ENCODE results near the gene EML1. TPM values are rescaled to one million over a fixed set of nuclear protein-coding genes. Genes with fewer than 3 reads are reported as not detected.

EML1 gene
- total RNA-seq, 1 donor from 2014 or later, result 46.9 TPM

DNA sequence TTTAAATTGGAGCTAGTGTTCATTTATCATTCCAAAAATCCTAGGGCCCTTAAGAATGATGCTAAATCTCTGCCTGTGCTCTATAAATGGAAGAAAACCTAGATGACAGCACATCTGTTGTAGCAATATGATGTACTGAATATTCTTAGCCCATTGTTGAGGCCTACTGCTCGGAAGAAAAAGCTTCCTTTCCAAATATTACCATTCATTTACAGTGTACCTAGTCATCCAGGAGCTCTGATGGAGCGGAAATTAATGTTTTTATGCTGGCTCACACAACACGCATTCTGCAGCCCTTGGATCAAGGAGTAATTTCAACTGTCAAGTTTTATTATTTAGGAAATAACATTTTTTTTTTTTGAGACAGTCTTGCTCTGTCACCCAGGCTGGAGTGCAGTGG, 77.4 kb downstream of the EML1 start:
- no peak for DNase-seq (ENCODE audit: low spot score)

DNA sequence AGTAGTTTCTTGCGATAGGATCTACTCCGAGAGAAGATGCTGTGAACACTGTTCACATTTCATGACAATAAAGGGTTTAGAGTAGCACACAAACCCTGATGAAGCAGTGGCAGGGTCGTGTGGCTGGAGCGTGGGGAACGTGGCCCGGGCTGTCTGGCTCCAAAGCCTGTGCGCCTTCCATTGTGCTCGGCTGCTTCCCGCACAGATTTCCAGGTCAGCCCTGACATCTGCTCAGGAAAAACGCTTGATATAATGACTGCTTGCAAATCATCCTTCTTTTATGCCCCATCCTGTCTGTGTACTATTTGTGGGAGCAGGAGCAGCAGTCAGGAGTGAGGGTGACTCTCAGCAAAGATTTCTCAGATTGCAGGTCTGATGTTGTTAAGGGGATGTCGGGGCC, 78.6 kb downstream of the EML1 start:
- DNase-seq (ENCODE audit: low spot score), result no peak

DNA sequence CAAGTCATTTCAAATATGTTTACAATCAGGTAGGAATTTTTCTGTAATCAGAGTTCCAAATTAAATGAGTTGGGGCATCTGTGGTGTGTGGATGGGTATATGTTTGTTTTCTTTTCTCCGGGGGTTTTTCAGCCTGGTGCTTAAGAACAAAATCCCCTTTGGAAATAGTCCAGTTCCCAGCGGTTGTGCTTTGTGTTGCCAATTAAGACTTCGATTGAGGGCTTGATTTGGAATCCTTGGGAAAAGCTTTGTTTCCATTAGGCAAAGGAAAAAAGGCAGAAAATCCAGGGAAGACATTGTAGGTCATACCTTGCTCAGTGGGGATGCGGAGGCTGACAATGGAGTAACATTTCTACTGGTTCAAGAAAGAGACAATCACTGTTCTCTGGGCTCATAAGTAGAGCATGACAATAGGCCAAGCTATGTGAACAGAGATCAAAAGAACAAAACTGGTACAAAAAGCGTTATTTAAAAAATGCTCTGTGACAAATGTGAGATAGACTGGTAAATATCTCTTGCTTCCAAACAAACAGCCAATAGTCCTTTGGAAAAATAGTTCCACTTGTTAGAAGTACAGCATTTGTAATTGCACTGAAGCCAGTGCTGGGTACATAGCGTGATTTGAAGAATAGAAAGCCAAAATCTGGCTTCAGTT, 79.7 kb downstream of the EML1 start:
- DNase-seq (ENCODE audit: low spot score), result no peak

DNA sequence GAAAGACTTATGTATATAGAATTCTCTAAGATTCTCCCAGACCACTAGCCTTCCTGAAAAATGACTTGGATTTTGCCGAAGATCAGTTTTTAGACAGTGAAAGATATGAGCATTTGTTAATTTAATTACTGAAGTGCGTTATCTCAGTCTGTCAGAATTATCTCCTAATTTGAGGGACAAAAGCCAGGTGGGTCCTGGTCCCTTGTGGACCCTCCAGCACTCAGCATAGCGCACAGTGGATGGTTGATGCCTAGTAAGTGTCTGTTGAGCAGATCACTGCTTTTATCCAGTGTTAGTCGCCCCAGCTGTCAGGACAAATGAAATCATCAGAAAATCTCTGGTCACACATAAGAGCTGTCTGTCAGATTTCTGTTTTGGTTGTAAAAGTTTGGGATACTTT, 80.4 kb downstream of the EML1 start:
- DNase-seq (ENCODE audit: low spot score), result no peak

DNA sequence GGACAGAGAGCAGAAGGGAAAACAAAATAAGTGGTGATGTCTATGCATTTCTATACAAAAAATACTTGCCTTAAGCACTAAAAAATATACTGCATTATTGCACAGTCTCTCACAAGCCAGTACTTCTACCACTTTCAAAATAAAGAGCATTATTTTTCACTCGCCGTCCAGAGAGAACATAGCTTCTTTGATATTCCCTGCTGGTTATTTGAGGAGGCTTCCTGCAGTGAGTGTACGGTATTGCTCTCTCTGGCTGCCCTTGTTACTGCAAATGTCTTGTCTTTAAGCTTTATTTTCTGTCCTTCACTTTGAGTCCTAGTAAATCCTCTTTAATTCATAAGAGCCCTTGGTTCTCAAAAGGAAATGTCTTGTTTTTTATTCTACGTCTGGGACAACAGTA, 81.1 kb downstream of the EML1 start:
- peak; percentile 38 for DNase-seq (ENCODE audit: low spot score)

DNA sequence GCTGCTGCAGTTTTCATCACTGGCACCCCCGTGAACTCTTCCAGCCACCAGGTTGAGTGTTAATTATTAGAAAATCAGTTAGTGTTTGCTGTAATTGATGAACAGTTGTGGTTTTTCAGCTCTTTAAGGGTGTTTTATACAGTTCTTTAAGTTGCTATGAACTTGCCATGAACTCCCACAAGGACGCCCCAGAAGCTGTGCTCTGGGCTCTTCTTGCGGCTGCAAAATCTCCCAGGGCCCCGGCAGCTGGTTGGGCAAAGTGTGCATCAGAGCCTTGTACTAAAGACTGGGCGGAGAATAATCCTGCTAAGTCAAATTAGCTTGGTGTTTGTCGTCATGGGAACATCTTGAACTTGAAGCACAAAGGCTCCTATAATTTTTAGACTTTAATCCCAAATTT, 82.2 kb downstream of the EML1 start:
- DNase-seq (ENCODE audit: low spot score), result peak; percentile 83

DNA sequence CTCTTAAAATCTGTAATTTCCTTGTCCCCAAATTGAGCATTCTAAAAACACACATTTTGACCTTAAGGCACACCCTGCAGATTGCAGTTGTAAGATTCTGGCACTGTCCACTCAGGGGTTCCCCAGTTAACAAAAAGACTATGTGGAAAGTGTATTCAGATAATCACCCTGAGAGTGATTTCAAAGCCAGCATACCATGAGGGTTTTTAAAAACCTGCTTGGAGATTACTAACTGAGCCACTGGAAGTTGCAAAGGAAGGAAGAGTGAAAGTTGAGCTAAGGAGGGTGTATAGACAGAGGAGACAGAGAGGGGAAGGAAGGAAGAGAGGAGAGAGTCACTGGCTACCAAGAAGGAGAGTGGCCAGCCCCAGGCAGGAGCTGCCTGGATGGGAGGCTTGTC, 82.6 kb downstream of the EML1 start:
- peak; percentile 75 for DNase-seq (ENCODE audit: low spot score)

DNA sequence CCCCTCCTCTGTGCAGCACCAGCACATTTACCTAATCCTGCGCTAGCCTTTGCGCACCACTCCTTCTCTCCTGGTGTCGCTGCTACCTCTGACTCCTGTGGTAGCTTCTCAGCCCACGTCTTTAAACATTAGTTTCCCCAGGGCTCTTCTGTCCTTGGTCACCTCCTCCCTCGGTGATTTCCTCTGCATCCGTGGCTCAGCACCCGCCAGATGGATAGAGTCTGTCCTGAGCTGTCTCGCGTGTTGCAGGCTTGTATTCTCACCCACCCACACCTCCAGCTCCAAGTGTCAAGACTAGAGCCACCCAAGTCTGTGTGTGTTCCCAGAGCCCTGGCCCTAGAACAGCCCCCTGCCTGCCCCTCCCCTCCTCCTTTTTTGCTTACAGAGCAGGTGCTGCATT, 83.2 kb downstream of the EML1 start:
- DNase-seq (ENCODE audit: low spot score), result no peak

DNA sequence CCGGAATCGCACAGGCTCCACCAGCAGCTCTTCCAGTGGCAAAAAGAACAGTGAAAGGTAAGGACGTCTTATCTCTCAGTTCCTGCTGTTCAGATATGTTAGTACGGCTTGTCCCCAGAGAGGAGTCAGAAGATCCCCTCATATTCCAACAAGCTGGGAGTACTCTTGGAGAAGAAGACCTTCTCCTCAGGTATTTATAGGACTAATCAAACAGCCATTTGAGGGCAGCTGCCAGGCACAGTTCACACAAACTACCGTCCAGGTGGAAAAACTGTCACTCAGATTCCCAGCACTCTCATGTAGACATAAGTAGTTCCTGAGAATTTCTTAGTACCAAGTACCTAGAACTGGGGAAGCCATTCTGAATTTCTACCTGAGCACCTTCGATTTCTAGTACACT, 85.3 kb downstream of the EML1 start:
- DNase-seq (ENCODE audit: low spot score), result no peak

DNA sequence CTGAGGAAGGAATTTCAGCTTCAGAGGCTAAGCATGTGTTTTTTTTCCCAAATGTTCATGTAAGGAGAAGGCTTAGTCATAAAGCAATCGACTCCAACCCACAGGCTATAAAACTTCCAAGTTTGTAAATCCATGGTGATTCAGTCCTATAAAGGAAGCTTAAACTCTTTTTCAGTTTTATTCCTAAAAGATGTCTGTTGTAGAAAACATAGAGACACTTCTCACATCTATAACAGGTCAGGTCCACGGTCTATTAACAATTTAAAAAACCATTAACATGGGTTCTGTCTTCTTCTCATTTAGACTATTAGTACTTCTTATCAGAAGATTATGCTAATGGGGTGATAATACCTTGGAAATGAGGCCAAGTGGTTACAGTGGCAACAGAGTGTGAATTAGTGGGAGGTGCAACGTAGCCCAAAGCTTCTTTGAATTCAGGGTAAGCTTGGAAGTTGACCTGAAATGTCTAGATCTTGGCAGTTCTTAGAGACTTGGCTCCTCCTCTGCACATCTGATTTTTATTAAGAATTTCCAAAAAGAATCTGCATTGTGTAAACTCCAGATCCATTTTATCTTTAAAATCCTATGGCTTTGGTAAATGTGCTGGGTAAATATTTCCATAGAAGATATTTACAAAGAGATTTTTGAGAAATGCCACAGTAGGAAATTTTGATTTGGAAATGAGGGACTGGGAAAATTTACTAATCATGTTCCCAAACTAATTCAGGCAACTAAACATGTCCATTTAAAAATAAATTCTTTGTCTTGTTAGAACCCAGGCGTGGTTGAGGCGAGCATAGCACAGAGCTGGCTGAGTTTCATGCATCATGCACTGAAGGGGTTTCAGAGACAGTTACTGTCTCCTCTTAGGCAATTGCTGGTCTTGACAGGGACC, 86.4 kb downstream of the EML1 start:
- peak; percentile 93 for DNase-seq (ENCODE audit: low spot score)

DNA sequence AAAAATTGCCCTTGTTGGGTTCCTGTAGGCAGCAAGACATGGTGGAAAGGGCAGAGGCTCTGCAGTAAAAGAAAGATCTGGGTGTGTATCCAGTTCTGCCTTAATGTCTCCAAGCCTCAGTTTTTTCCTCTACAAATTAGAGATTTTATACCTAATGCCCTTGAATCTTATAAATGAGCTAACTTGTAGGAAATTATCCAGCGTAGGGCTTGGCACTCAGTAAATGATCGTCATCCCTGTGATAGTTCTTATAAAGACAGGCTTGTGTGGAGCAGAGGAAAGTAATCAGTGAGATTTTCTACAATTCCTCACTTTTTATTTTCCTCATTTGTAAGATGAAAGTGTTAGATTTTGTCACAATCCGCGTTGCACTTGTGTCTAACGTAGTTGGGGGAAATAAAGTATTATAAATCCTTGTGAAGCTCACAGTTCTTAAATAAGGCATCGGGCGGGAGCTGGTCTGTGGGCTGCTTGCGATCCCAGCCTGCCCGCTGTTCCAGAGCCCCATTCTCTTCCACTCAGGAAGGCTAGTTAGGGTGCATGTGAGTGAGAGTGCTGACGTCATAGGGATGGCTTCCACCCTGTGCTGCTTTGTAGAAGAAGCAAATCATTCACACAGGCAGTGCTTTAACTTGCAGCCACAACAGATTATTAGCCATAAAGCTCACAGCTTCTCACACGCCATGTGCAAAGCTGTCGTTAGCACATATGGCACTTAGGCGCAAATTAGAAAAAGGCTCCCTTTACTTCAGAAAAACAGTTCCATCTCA, 87.6 kb downstream of the EML1 start:
- peak; percentile 72 for DNase-seq (ENCODE audit: low spot score)

DNA sequence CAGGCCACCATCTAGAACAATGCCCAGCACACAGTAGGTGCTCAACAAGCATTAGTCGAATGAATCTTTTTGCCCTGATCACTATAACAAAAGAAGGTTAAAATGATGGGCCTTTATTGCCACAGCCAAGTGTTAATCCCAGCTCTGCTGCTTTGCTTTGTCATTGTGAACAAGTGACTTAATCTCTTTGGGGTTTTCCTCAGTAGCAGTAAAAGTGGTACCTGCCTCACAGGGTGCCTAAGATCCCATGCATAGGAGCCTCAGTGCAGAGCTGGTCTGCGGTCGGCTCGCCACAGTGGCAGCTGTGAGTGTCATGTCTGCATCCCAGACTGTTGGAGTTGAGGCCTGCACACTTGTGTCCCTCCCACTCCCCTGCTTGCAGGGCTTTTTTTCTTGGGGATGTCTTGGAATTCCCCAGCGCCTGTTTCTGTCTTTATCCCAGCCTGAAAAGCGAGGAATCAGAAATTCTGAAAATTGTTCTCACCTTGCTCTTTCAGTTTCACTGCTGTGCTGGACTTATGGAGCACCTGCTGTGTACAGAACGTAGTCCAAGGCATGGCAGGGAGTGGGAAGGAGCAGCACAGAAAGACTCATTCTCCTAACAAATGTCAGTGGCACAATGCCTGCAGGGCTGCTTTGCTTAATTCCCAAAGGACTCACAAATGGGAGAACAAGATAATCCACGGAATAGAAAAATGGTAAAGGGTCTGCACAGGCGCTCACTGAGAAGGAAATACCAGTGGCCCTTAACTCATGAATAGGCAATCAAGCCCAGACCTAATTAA, 90.8 kb downstream of the EML1 start:
- no peak for DNase-seq (ENCODE audit: low spot score)

DNA sequence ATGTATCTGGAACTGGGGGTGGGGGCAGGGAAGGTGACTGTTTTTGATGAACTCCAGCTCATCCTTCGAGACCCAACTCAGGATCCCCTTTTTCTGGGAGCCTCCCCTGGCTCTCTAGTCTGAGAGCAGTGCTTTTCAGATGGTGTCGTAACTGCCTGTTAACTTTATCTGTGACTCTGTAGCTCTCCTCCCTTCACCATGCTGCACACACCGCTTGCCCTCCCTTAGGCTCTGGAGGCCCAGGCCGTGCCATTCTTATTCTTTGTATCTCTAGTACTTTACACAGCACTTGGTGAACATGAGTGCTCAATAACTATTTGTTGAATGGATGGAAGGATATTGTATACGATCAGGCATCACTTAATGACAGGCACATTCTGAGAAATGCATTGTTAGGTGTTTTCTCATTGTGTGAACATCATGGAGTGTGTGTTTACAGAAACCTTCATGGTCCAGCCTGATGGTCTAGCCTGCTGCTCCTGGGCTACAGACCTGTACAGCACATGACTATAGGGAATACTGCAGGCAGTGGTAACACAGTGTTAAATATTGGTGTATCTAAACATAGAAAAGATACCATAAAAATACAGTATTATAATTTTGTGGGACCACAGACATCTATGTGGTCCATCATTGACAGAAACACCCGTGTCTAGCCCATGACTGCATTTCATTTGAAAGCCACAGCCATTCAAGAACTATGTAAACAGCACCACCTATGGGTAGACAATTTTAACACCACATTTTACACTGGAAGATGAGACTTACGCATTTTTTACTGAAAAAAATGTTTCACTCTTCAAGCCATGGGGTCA, 91.8 kb downstream of the EML1 start:
- peak; percentile 80 for DNase-seq (ENCODE audit: low spot score)

DNA sequence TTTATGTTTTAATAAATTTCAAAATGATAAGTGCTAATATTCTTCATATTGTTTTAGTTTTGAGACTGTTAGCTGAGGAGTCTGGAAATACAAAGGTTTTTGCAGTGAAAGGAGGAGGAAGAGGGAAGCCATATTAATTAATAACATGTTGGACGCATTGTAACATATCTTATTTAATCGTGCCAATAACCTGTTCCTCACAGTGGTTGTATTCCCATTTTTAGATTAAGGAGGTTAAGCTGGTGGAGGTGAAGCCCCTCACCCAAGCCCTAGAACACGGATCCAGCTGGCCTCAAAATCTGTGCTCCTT, 92.4 kb downstream of the EML1 start:
- no peak for DNase-seq (ENCODE audit: low spot score)

DNA sequence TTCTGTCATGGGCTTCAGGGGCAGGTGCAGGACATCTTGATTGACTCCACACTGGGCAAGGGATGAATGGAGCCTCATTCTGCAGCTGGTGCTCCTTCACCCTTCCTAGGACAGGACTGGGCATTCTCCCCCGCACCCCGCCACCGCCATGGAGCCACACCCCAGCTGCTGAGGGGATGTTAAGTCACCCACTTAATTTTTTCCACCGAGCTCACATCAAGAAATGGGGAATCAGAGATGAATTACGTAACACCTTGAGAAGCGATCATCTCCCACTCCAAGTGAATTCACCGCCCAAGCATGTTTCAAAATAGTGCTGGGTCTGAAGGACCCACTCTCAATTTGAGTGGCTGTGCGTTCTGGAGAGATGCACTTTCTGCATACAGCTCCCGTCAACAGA, 94.2 kb downstream of the EML1 start:
- DNase-seq (ENCODE audit: low spot score), result no peak

DNA sequence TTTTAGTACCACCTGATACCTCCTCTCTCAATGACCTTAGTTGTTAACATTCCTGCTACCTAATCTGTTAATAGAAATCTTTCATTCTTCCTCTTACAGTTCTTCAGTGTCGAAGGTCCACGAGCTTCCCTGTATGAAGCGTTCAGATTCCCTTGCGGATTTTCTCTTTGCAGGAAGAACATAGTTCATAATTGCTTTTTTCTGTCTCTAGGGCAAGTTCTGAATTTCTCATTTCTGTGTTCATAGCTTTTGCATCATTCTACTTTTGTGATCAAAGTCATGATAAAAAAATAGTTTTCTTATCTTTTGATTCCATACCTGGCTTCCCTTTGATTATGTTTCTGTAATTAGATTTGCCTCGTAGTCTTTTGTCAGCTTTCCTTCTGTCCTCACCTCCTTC, 94.9 kb downstream of the EML1 start:
- no peak for DNase-seq (ENCODE audit: low spot score)

DNA sequence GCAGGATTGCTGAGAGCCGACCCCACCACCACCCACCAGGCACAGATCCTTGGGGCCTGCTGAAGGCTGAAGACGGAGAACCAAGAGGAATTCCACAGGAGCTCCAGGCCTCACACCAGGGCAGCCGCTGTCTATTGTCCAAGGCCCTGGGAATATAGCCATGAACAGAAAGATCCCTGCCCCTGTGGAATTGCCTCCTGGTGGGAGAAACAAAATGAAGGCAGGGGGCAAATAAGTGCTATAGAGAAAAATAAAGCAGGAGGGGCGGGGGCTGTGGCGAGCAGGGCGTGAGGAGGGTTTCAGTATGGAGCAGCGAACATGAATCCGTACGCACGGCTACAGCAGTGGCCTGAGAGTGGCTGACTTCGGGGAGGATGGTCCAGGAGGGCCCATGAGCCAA, 96.1 kb downstream of the EML1 start:
- no peak for DNase-seq (ENCODE audit: low spot score)

DNA sequence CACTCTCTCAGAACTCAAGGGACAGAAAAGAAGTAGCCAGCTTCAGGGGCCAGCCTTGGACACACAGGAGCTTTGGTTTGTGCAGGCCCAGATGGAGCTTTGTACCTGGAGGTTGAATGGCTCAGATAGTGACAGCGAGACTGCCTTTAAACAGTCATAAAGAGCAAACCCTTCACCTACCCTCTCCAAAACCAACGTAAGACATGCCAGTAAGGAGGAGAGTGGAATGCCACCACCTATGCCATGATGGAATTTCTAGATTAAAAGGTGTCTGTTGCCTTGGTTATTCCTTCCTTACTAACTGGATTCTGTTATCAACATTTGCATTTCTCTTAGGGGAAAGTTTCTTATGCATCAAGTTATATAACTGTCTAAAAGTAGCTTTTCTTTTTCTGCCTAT, 98.1 kb downstream of the EML1 start:
- no peak for DNase-seq (ENCODE audit: low spot score)

DNA sequence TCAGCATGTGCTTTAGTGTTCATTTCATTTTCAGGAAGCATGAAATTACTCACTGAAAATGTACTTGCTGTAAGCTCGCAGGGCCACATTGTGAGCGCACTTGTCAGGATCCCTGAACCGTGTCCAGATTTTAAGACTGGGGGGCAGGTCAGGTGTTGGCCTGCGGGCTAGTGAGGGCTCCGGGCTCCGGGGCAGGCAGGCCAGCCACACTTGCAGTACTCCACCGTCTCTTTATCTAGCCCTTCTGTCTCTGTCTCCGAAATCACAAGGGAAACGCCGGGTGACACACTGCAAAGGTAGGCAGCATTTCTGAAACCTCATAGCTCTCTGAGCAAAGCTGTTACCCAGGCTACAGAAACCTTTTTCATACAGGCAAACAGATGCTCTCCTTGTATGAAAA, 98.7 kb downstream of the EML1 start:
- DNase-seq (ENCODE audit: low spot score), result no peak

DNA sequence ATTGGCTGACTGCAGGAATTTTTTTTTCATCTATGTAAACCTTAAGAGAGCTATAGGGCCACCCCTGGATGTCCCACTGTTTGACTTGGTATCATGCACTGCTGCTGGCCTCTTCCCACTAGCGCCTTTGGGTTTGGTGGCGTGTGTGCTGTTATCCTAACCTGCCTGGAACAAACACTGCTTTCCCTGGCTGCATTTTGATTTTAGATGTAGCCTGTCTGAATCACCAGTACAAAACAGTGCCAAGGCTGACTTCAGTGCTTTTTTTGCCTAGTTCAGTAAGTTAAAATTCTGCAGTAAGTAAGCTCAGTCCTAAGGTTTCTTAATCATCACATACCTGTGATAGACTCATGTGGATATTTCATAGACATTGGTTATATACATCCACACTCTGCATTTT, 99.2 kb downstream of the EML1 start:
- DNase-seq (ENCODE audit: low spot score), result no peak

DNA sequence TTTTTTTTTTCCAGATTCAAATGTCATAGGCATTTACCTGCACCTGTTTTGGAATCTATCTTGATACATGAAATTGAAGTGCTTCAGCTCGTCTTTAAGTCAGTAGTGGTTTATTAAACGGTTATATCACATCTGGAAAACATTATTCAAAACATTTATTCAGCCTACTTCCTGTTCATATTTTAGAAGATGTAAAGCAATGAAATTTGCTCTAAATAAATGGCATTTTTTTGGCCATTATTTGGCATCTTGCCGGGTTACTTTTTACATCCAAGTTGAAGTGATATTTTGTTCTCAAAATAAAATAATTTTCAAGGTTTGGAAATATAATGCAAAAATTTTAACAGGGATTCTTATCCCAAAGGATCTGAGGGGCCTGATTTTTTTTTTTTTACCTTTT, 103.1 kb downstream of the EML1 start:
- no peak for DNase-seq (ENCODE audit: low spot score)
